H1 (cell line): ENCODE results near the gene GAS7. TPM values are rescaled to one million over a fixed set of nuclear protein-coding genes. Genes with fewer than 3 reads are reported as not detected.

Source experiments
- CTCF ChIA-PET: fragments of 300-600 bp; sonication (Branson Sonifier 250); formaldehyde crosslinking; loops from one replicate; lab custom pipeline; 2021; ENCODE audit not compliant: partially characterized antibody; lab: Charles Lee
- POLR2A ChIA-PET: fragments of 300-600 bp; sonication (Branson Sonifier 250); formaldehyde crosslinking; loops from one replicate; lab custom pipeline; 2021; ENCODE audit warnings: inconsistent platforms; ENCODE audit not compliant: partially characterized antibody; lab: Charles Lee
- DNase-seq, 2 experiments: peaks; one replicate each; pipeline versions ENCODE4 v3.0.0 to v3.0.0-alpha.2; 2010 to 2022; ENCODE audit warnings: low spot score in 2 of 2, low read depth in 1 of 2, mixed read lengths in 1 of 2
- FAIRE-seq: peaks from 2 replicates; lab custom pipeline; 2011; peaks lifted over from hg19 to GRCh38; lab: Jason Lieb, UNC
- H2AFZ ChIP-seq: 2 replicates; pipeline ENCODE4 v1.8.1; 2012; ENCODE audit warnings: low read length, inconsistent platforms
- H2AK5ac ChIP-seq: 2 replicates; pipeline ENCODE4 v1.6.1; 2013; ENCODE audit warnings: low read depth, low read length
- H2BK120ac ChIP-seq: replicated peaks from 2 replicates; pipeline ENCODE3; 2013; ENCODE audit warnings: low read depth, low read length, inconsistent platforms
- H2BK12ac ChIP-seq: 2 replicates; pipeline ENCODE4 v1.6.1; 2013; ENCODE audit warnings: low read depth, low read length
- H2BK15ac ChIP-seq: 2 replicates; pipeline ENCODE4 v1.6.1; 2013; ENCODE audit warnings: low read length
- H2BK20ac ChIP-seq: 2 replicates; pipeline ENCODE4 v1.6.1; 2013; ENCODE audit warnings: low read length
- H2BK5ac ChIP-seq: 2 replicates; pipeline ENCODE4 v1.6.1; 2013; ENCODE audit warnings: low read depth, low read length
- H3K14ac ChIP-seq: 2 replicates; pipeline ENCODE4 v1.6.1; 2013; ENCODE audit warnings: inconsistent platforms; ENCODE audit not compliant: insufficient read length
- H3K18ac ChIP-seq: 2 replicates; pipeline ENCODE4 v1.6.1; 2013; ENCODE audit warnings: low read length; ENCODE audit errors: extremely low read depth
- H3K23ac ChIP-seq: 2 replicates; pipeline ENCODE4 v1.6.1; 2013; ENCODE audit warnings: inconsistent platforms; ENCODE audit not compliant: insufficient read length
- H3K23me2 ChIP-seq: 2 replicates; pipeline ENCODE4 v1.6.1; 2013; ENCODE audit warnings: low read depth, low read length
- H3K27ac ChIP-seq: 2 replicates; pipeline ENCODE4 v1.6.1; 2011; ENCODE audit warnings: low read depth, low read length, inconsistent platforms
- H3K27me3 ChIP-seq, 4 experiments: replicated peaks in 1 of 4; 1 replicate in 1 of 4; 2 replicates in 3 of 4; pipeline versions ENCODE4 v1.6.1 to v1.8.1; 2011 to 2013; ENCODE audit warnings: low read length in 3 of 4, mild to moderate bottlenecking in 3 of 4, inconsistent platforms in 2 of 4, mixed read lengths in 2 of 4, moderate library complexity in 1 of 4; ENCODE audit not compliant: control insufficient read depth in 3 of 4, insufficient read depth in 3 of 4; ENCODE audit errors: extremely low read depth in 1 of 4
- H3K36me3 ChIP-seq, 4 experiments: 2 replicates each; pipeline versions ENCODE4 v1.6.1 to v1.8.1; 2011 to 2013; ENCODE audit warnings: mild to moderate bottlenecking in 4 of 4, low read length in 3 of 4, moderate library complexity in 2 of 4, control low read depth in 1 of 4, inconsistent platforms in 1 of 4; ENCODE audit not compliant: insufficient read depth in 4 of 4, control insufficient read depth in 2 of 4
- H3K4ac ChIP-seq: replicated peaks from 2 replicates; pipeline ENCODE3; 2013; ENCODE audit warnings: low read length, low read depth, mixed read lengths, inconsistent platforms; ENCODE audit not compliant: insufficient read length
- H3K4me1 ChIP-seq, 4 experiments: replicated peaks in 1 of 4; 1 replicate in 1 of 4; 2 replicates in 3 of 4; pipeline versions ENCODE4 v1.6.1 to v1.8.1; 2011 to 2013; ENCODE audit warnings: low read length in 3 of 4, inconsistent platforms in 2 of 4, mixed read lengths in 1 of 4; ENCODE audit not compliant: insufficient read depth in 4 of 4, control insufficient read depth in 3 of 4
- H3K4me2 ChIP-seq, 2 experiments: 2 replicates each; pipeline versions ENCODE4 v1.6.1 to v1.8.1; 2011 to 2013; ENCODE audit warnings: low read depth in 2 of 2, low read length in 2 of 2, control low read depth in 1 of 2, inconsistent platforms in 1 of 2, mild to moderate bottlenecking in 1 of 2; ENCODE audit not compliant: insufficient read depth in 1 of 2
- H3K4me3 ChIP-seq, 4 experiments: fragments of 200-600, 300-600 bp in 1 of 4; sonication (generic), shearing (Covaris generic), sonication (Bioruptor Twin) in 1 of 4; 2 replicates each; pipeline versions ENCODE4 v1.5.1 to v1.8.1; 2011 to 2016; ENCODE audit warnings: low read length in 4 of 4, low read depth in 3 of 4, control low read depth in 2 of 4, inconsistent platforms in 2 of 4, mild to moderate bottlenecking in 2 of 4, mixed read lengths in 1 of 4, moderate library complexity in 1 of 4; ENCODE audit not compliant: insufficient read depth in 2 of 4; ENCODE audit errors: extremely low read depth in 1 of 4
- H3K56ac ChIP-seq: replicated peaks from 2 replicates; pipeline ENCODE3; 2013; ENCODE audit warnings: low read depth, mild to moderate bottlenecking, mixed read lengths, low read length, inconsistent platforms; ENCODE audit not compliant: insufficient read length
- H3K79me1 ChIP-seq: 2 replicates; pipeline ENCODE4 v1.6.1; 2013; ENCODE audit warnings: low read depth, low read length, control low read depth
- H3K79me2 ChIP-seq, 2 experiments: 2 replicates each; pipeline versions ENCODE4 v1.6.1 to v1.8.1; 2012 to 2013; ENCODE audit warnings: low read length in 2 of 2, mild to moderate bottlenecking in 2 of 2, inconsistent platforms in 1 of 2; ENCODE audit not compliant: insufficient read depth in 2 of 2, control insufficient read depth in 1 of 2
- H3K9ac ChIP-seq, 4 experiments: replicated peaks in 1 of 4; 1 replicate in 1 of 4; 2 replicates in 3 of 4; pipeline versions ENCODE4 v1.6.1 to v1.8.1; 2011 to 2013; ENCODE audit warnings: low read depth in 3 of 4, low read length in 3 of 4, control low read depth in 2 of 4, mild to moderate bottlenecking in 2 of 4, moderate library complexity in 2 of 4, inconsistent platforms in 1 of 4; ENCODE audit errors: extremely low read depth in 1 of 4
- H3K9me3 ChIP-seq, 2 experiments: 2 replicates each; pipeline versions ENCODE4 v1.6.1 to v1.8.1; 2012 to 2013; ENCODE audit warnings: mild to moderate bottlenecking in 2 of 2, moderate library complexity in 2 of 2, control low read depth in 1 of 2, inconsistent platforms in 1 of 2, low read depth in 1 of 2, low read length in 1 of 2, mixed read lengths in 1 of 2; ENCODE audit not compliant: insufficient read depth in 2 of 2
- H4K20me1 ChIP-seq, 2 experiments: replicated peaks in 1 of 2; 2 replicates each; pipeline versions ENCODE3 to v1.8.1; 2011 to 2013; ENCODE audit warnings: inconsistent platforms in 2 of 2, low read length in 2 of 2, mild to moderate bottlenecking in 1 of 2; ENCODE audit not compliant: insufficient read depth in 2 of 2, control insufficient read depth in 1 of 2
- H4K5ac ChIP-seq: 2 replicates; pipeline ENCODE4 v1.6.1; 2013; ENCODE audit warnings: low read length, low read depth, mixed read lengths, inconsistent platforms; ENCODE audit not compliant: insufficient read length
- H4K8ac ChIP-seq: 2 replicates; pipeline ENCODE4 v1.8.0; 2013; ENCODE audit warnings: mild to moderate bottlenecking, moderate library complexity, low read length, inconsistent platforms; ENCODE audit not compliant: insufficient read depth; ENCODE audit errors: extremely low read depth
- H4K91ac ChIP-seq: replicated peaks from 2 replicates; pipeline ENCODE3; 2013; ENCODE audit warnings: low read length, mixed read lengths, inconsistent platforms; ENCODE audit not compliant: insufficient read length
- BRCA1 ChIP-seq: IDR thresholded peaks from 2 replicates; pipeline ENCODE4 v1.6.1; 2012; ENCODE audit warnings: low read depth, low read length, improper control_type of control experiment
- CBX5 ChIP-seq: fragments of 300-800, 300-1000 bp; sonication (generic); IDR thresholded peaks from 2 replicates; pipeline ENCODE4 v1.7.1; 2016; ENCODE audit warnings: antibody characterized with exemption, low read length, low read depth
- CREB1 ChIP-seq: IDR thresholded peaks from 2 replicates; pipeline ENCODE4 v1.6.1; 2012; ENCODE audit warnings: inconsistent platforms
- GABPA ChIP-seq: IDR thresholded peaks from 2 replicates; pipeline ENCODE4 v1.6.1; 2011; ENCODE audit warnings: mild to moderate bottlenecking, low read length, moderate library complexity, borderline replicate concordance; ENCODE audit not compliant: insufficient read depth
- HDAC2 ChIP-seq, 2 experiments: fragments of 300-600 bp in 1 of 2; sonication (generic) in 1 of 2; IDR thresholded peaks; 2 replicates each; pipeline ENCODE4 v1.6.1; 2011 to 2012; ENCODE audit warnings: low read depth in 2 of 2, low read length in 2 of 2, mild to moderate bottlenecking in 2 of 2, moderate library complexity in 2 of 2, borderline replicate concordance in 1 of 2, inconsistent platforms in 1 of 2
- KDM1A ChIP-seq: fragments of 200-600, 300-600 bp; sonication (generic); IDR thresholded peaks from 2 replicates; pipeline ENCODE4 v1.7.1; 2016; ENCODE audit warnings: mild to moderate bottlenecking, low read length, borderline replicate concordance
- KDM4A ChIP-seq: IDR thresholded peaks from one replicate; pipeline ENCODE4 v1.7.1; 2012; ENCODE audit warnings: low read depth, mild to moderate bottlenecking, moderate library complexity, low read length, inconsistent platforms; ENCODE audit not compliant: severe bottlenecking
- KDM5A ChIP-seq: fragments of 200-600 bp; IDR thresholded peaks from 2 replicates; pipeline ENCODE4 v1.7.1; 2012; ENCODE audit warnings: mild to moderate bottlenecking, low read length, inconsistent platforms, mixed read lengths
- POLR2A ChIP-seq, 2 experiments: IDR thresholded peaks; 1 replicate in 1 of 2; 2 replicates in 1 of 2; pipeline ENCODE4 v1.6.1; 2011; ENCODE audit warnings: low read depth in 2 of 2, low read length in 2 of 2, mild to moderate bottlenecking in 2 of 2; ENCODE audit errors: control extremely low read depth in 1 of 2
- RNF2 ChIP-seq: fragments of 200-900, 300-1000 bp; sonication (generic); IDR thresholded peaks from 2 replicates; pipeline ENCODE4 v1.7.1; 2016; ENCODE audit warnings: borderline replicate concordance, low read depth, mild to moderate bottlenecking, antibody characterized with exemption, low read length; ENCODE audit not compliant: poor library complexity, severe bottlenecking; ENCODE audit errors: missing control alignments
- SIRT6 ChIP-seq: IDR thresholded peaks from one replicate; pipeline ENCODE4 v1.7.1; 2012; ENCODE audit warnings: low read length, inconsistent platforms
- SP4 ChIP-seq: IDR thresholded peaks from 2 replicates; pipeline ENCODE4 v1.6.1; 2012; ENCODE audit warnings: low read length, inconsistent platforms
- TEAD4 ChIP-seq: IDR thresholded peaks from 2 replicates; pipeline ENCODE4 v1.6.1; 2012; ENCODE audit warnings: low read depth, low read length, inconsistent platforms, mixed read lengths
- ZNF274 ChIP-seq: IDR thresholded peaks from 2 replicates; pipeline ENCODE4 v1.7.0; 2012; ENCODE audit warnings: low read length, borderline replicate concordance; ENCODE audit errors: extremely low read depth
- WGBS, 2 experiments: shearing (Covaris generic) in 1 of 2; methylation state at CpG; one replicate each; pipeline versions ENCODE4 v1.1.6 to v1.1.7; 2013 to 2015; ENCODE audit warnings: low lambda C conversion rate in 2 of 2, mixed read lengths in 2 of 2, inconsistent platforms in 1 of 2, low coverage in 1 of 2, missing lambda C conversion rate in 1 of 2; ENCODE audit not compliant: insufficient replicate concordance in 2 of 2, insufficient coverage in 1 of 2, insufficient read length in 1 of 2; ENCODE audit errors: extremely low coverage in 1 of 2, missing lambda C conversion rate in 1 of 2; 5-methylcytosine and 5-hydroxymethylcytosine counted together
- polyA plus RNA-seq, 7 experiments: library from polyadenylated mRNA; depleted of rRNA in 3 of 7; stranded (reverse) in 5 of 7; unstranded in 2 of 7; fragments of >200 nt in 5 of 7; fragments of 200-250 nt in 2 of 7; gene quantifications; 1 replicate in 5 of 7; 2 replicates in 1 of 7; 4 replicates in 1 of 7; pipeline versions ENCODE4 v1.2.1 to v1.2.3, GENCODE V29; 2011 to 2013; ENCODE audit warnings: missing spikeins in 2 of 7, mixed read lengths in 2 of 7
- total RNA-seq: library from RNA; stranded (reverse); fragmentation: NEBNext Ultra II Directional; extraction: Animal tissue kit (Norgen Biotek cat#: 25700); gene quantifications from 2 replicates; pipeline ENCODE4 v1.2.1, GENCODE V29; 2021
- TF ChIP-seq, protein P1 (sequence below): IDR thresholded peaks from 2 replicates; pipeline ENCODE4 v1.6.1; 2011; ENCODE audit warnings: low read depth, mild to moderate bottlenecking, low read length; ENCODE audit not compliant: insufficient read depth

GAS7 gene
- total and polyA plus RNA-seq, 2 of the 8 experiments (the other 6 are each of a cell fraction or from before 2014, with no cell fraction given), result 5.0 to 14.5 TPM

DNA sequence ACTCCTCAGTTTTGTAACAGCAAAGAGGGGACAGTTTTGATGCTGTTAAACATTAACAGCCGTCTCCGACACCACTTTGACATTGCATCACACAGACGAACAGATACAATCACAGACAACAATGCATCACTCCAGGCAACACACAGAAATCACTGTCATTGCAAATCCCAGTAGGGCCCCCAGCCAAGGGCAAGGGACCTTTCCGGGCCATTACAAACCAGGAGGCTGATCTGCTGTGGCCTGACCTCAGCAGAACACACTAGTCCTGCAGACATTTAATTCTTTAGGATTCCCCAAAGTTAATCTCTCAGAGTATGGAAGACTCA is 157.2 kb downstream of the GAS7 start:
- WGBS, 2 experiments, result 89% methylated on average over 4 of the region's 4 CpGs; no CpG with 5 or more reads in 1 of the 2 experiments
- DNase-seq, result no peak
- Histone ChIP-seq H2BK5ac (no peak overlapping the region), H3K18ac (no peak overlapping the region), H3K4me2 (no peak overlapping the region), H3K27me3 (no peaks in the 10 kb centered on the region), H3K27ac (no peak overlapping the region), H3K4me1 (no peaks in the 10 kb centered on the region), H3K14ac (no peak overlapping the region), H3K9me3 (no peaks in the 10 kb centered on the region), H2AK5ac (no peak overlapping the region), H2BK12ac (no peak overlapping the region), H2BK120ac (no peak overlapping the region), H3K79me2 (no peaks in the 10 kb centered on the region), H3K4me3 (no peak overlapping the region), H3K23me2 (no peaks in the 10 kb centered on the region), H4K8ac (no peak overlapping the region), H4K91ac (no peak overlapping the region), H3K36me3 (no peaks in the 10 kb centered on the region), H4K20me1 (no peaks in the 10 kb centered on the region), H3K23ac (no peak overlapping the region), H3K56ac (no peak overlapping the region), H2BK15ac (no peak overlapping the region), H3K79me1 (no peaks in the 10 kb centered on the region), H2BK20ac (no peak overlapping the region), H3K9ac (no peak overlapping the region), H3K4ac (no peak overlapping the region), H2AFZ (no peak overlapping the region), H4K5ac (no peak overlapping the region)
- POLR2A ChIA-PET, result no interaction called here
- no peak for FAIRE-seq
- CTCF ChIA-PET, result no interaction called here
- TF ChIP-seq ZNF274, result no peak
- TF ChIP-seq KDM5A, result no peak
- no peak for TF ChIP-seq SP4
- no peak for TF ChIP-seq GABPA
- no peak for TF ChIP-seq TEAD4
- TF ChIP-seq BRCA1, result no peak
- TF ChIP-seq KDM4A, result no peak
- no peak for TF ChIP-seq RNF2
- TF ChIP-seq POLR2A (IDR thresholded peaks at IDR 0.05; ENCODE audit: control extremely low read depth in 1 of 2, low read depth in 2 of 2, low read length in 2 of 2), result no peak
- TF ChIP-seq SIRT6, result no peak
- TF ChIP-seq KDM1A, result no peak
- TF ChIP-seq CREB1, result no peak
- TF ChIP-seq, protein P1, sequence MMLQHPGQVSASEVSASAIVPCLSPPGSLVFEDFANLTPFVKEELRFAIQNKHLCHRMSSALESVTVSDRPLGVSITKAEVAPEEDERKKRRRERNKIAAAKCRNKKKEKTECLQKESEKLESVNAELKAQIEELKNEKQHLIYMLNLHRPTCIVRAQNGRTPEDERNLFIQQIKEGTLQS, result no peak
- no peak for TF ChIP-seq CBX5
- TF ChIP-seq HDAC2 (IDR thresholded peaks at IDR 0.05; ENCODE audit: borderline replicate concordance in 1 of 2, low read depth in 2 of 2, low read length in 2 of 2), result no peak
